HTR-8/SVneo (cell line): Measurements from ENCODE around the gene CTSA.

Experiments used
- DNase-seq: peaks from one replicate; pipeline ENCODE4 v3.0.0; 2011; ENCODE audit warnings: low spot score, mixed read lengths; ENCODE audit not compliant: insufficient read length
- FAIRE-seq: peaks from 2 replicates; lab custom pipeline; 2011; peaks lifted over from hg19 to GRCh38; lab: Jason Lieb, UNC

The CTSA gene

DNA sequence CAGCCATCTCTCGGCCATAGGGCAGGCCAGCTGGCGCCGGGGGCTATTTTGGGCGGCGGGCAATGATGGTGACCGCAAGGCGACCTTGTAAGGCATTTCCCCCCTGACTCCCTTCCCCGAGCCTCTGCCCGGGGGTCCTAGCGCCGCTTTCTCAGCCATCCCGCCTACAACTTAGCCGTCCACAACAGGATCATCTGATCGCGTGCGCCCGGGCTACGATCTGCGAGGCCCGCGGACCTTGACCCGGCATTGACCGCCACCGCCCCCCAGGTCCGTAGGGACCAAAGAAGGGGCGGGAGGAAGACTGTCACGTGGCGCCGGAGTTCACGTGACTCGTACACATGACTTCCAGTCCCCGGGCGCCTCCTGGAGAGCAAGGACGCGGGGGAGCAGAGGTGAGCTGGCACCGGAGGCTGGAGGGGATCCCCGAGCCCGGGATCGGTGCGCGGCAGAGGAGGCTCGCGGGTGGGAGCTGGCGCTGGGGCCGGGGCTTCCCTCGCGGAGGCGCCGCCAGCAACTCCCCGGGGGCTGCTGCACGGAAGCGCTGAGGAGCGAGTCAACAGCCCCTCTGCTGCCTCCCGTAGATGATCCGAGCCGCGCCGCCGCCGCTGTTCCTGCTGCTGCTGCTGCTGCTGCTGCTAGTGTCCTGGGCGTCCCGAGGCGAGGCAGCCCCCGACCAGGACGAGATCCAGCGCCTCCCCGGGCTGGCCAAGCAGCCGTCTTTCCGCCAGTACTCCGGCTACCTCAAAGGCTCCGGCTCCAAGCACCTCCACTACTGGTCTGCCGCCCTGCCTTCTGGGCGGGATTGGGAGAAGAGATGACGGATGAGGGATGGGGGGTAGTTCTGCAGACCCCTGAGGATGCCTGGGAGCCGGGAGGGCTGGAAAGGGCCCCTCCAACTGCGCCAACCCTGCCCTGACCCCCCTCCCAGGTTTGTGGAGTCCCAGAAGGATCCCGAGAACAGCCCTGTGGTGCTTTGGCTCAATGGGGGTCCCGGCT lies at the start of gene CTSA, which contains the start of gene NEURL2:
Gene CTSA, plus strand, starts transcription at position 351 of the 999 bp plus-strand sequence. Its CDS starts 234 bp downstream, at position 585.
Gene NEURL2, minus strand, starts transcription at position 224 of the 999 bp plus-strand sequence. Its CDS starts 217 bp downstream, at position 7.
- peak; percentile 100 for DNase-seq
- peak; percentile 94 for FAIRE-seq

DNA sequence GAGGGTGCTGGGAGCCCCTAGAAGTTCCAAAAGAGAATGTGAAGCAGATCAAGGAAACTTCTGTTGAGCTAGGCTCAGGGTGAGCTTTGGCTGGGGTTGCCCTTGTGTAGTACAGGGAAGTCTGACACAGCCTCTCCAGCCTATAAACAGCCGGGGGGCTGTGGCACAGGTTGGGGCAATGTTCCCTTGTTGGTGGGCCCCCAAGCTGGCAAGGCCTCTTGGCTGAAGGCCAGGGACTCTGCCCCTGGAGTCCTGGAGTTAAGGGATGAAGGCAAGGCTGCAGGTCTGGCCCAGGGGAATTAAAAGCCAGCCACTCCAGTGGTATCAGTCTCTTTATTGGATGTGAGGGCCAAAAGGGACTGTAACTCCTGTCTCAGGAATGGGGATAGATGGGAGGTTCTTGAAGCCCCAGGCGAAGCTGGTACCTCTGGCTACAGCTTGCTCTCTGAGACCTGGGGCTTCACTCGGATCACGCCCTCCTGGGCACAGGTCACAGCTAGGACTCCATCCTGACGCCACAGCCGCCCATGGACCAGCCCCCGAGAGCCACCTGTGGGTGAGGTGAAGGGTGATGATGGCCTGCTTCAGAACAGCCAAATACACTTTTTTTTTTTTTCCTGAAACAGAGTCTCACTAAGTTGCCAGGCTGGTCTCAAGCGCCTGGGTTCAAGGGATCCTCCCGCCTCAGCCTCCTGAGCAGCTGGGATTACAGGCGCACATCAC lies 49.6 kb upstream of the CTSA start:
- FAIRE-seq (no peak), DNase-seq (no peak)

DNA sequence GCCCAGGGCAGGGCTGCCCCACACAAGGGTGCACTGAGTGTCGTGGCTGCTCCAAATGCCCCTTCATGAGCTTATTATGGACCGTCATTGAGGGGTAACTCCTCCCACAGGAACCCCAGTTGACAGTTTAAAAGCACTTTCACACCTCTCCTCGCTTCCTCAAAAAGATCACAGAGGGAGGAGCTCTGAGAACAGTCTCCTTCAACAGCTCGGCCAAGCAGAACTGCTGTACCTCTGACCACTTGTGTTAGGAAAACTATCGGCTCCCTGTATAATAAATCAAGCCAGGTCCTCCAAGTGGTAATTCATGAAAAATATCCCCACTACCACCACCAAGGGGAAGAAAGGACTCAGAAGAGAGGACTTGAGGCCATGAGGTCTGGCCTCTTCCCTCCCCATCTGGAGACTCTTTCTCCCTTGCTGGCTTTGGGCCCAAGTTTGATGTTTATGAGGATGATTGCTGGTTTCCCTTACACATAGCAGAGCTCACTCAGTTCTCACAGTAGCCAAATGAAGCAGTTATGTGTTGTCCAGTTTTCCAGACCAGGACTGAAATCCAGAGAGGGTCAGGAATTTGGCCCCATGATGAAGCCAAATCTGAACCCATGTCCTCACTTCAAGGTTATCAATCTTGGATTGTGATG lies 48.8 kb upstream of the CTSA start:
- DNase-seq (no peak), FAIRE-seq (no peak)

DNA sequence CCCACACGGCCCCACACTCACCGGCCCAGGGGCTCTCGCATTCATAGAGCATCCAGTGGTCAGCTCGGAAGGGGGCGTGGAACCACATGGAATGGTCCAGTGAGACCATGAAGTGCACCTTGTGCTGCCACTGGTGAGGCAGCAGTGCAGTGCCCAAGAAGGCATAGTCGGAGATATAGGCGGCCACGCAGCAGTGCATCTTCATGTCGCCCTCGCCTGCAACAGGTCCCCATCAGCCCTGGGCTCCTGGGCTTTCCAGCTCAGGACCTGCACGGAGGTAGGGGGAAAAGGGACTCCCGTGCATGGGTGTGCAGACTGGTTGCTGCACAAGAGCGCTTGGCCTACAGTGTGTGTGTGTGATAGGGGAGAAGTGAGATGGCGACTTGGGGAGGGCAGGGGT lies 47.6 kb upstream of the CTSA start:
- FAIRE-seq (peak; percentile 75), DNase-seq (no peak)

DNA sequence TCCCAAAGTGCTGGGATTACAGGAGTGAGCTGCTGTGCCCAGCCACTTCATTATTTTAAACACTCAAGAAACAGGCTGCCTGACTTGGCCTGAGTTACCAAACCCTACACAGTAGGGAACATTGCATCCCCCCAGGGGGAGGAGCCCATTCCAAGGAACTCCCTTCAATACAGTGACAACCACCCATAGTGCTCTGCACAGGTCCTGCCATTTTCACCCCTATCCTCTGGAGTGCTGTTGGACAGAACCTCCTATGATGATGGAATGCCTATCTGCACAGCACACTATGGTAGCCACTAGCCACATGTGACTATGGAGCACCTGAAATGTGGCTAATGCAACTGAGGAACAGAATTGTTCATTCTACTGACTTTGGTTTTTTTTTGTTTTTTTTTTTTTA lies 45.7 kb upstream of the CTSA start:
- FAIRE-seq (peak; percentile 33), DNase-seq (no peak)

DNA sequence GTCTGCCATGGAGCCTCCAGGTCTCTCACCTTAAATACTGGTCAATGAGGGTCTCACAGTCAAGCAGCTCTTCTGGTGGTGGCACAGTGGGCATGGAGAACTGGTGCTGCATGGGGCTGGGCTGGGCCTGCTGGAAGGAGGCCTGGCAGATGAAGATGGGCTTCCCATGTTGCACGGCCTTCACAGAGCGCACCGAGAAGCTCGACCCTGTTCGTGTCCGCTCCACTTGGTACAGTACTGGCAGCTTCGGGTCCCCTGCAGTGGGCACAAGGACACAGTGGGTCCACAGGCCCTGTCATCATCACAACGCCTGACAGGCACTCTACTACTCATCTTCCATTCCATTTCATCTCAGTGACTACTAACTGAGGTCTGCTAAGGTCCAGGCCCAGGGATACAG lies 42.7 kb upstream of the CTSA start:
- DNase-seq: no peak
- FAIRE-seq: peak; percentile 68

DNA sequence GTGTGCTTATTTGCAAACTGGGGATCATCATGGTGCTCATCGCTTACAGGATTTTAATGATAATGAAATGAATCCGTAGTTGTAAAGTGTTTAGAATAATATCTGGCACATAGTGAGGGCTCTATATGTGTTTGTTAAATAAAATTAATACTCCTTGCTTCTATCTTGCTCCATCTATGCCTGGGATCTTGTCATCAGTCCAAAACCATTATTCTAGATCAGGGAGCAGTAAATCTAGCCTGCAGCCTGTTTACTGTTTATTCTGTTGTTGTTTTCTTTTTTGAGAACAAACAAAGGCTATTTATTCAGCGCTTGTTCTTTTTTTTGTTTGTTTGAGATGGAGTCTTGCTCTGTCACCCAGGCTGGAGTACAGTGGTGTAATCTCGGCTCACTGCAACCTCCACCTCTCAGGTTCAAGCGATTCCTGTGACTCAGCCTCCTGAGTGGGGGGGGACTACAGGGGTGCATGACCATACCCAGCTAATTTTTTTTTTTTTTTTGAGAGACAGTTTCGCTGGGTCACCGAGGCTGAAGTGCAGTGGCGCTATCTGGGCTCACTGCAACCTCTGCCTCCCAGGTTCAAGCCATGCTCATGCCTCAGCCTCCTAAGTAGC lies 42.1 kb upstream of the CTSA start:
- FAIRE-seq: no peak
- no peak for DNase-seq

DNA sequence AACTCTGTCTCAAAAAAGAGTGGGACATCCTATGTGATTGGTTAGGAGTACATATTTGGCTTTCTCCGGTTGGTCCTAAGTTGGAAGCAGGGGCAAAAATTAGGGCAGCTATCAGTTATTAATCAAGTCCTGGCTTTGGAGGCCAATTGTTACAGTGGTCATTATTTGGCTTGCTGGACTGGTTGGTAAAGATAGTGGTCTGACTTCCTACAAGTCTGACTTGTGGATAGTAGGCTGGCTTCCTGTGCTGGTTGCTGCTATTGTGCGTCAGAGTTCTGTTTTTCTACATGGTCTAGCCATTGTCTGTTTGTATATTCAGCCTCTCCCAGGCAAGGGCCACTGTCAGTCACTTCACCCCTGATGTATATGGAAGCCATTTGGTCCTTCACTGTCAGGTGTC lies 40.9 kb upstream of the CTSA start:
- no peak for FAIRE-seq
- no peak for DNase-seq

DNA sequence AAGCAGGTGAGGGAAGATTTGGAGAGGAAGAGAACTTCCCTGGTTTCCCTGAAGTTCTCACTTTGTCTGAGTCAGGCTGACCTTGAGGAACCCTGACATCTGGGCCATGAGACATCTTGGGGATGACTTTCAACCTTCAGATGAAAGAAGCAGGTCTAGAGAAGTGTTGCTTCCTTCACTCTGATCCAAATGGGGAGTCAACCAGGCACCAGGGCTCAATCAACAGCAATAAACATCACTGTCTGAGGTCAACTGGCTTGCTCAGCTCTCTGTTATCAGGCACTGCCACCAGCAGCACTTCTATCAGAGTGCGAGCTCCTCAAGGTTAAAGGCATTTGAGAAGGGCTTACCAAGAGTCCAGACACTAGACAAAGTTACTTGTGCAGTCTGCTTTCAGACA lies 40.2 kb upstream of the CTSA start:
- no peak for FAIRE-seq
- no peak for DNase-seq

DNA sequence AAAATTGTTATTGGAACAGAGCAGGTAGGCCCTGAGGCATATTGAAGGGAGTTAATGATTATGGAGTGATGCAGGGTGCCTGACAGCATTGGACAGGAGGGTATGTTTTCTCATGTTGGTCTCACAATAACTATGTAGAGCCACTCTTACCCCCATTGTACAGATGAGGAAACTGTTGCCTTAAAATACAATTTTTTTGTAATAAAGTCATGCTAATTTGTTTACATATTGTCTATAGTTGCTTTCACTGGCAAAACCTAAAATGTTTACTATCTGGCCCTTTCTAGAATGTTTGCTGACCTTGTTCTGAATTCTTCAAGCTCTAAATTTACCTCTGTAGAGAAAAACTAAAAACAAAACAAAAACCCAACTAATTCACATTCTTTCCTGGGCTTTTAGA lies 39.6 kb upstream of the CTSA start:
- DNase-seq: no peak
- FAIRE-seq: no peak

DNA sequence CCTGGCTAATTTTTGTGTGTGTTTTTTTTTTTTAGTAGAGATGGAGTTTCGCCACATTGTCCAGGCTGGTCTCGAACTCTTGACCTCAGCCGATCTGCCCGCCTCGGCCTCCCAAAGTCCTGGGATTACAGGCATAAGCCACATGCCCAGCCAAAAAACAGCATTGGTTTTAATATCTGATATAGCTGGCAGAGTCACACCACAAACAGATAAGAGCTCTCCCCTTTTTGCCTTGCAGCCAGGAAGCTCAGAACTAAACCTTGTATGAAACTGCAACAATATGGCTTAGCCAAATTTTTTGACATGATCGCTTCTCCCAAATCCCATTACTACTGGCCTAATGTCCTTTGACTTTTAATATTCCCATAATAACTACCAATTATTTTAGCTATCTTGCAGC lies 38.8 kb upstream of the CTSA start:
- FAIRE-seq (no peak), DNase-seq (no peak)

DNA sequence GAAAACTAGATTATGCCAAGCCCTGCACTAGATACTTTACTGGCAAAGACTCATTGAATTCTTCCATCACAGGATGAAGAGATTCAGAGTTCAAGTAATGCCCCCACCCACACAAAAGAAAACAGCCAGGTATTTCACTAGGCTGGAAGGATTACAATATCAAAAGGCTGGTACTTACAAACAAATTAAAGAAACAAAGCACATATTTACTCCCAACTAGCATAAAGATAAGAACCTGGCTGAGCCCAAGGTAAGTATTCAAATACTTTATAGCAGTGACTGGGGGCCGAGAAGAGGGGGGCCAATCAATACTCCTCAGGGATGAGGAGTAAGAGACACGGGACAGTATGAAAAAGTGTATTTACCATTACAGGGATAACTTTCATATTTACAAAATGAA lies 37.7 kb upstream of the CTSA start:
- FAIRE-seq: no peak
- DNase-seq: no peak

DNA sequence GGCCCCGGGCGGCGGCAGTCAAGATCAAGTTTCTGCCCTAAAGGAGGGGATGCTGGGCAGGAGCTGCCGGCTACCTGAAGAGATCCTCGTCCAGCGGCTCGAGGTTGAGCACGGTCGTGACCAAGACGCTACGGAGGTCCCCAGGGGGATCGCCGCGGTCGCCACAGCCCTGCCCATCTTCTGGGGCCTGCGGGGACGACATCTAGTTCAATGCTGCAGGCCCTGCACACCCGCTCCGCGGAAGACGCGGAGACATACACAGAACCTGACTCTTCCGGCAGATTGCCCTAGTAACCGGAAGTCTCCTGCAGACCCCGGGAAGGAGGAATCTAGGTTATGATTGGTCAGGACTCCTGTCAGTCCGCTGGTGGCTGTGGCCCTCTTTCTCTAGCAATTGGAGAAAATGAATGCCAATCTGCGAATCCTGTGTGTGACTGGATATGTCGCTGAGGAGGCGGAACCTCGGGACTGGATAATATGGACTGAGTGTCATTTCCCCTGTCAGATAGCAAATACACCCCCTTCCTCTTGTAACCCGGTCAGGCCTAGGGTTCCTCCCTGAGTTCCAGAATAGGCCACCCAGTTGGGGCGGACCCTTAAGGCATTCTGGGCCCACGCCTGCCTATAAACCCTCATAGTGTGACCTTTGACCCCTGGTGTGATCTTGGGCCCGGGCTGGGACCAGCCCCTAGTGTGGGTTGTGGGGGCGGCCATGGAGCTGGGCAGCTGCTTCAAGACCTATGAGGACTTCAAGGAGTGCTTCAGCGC lies 33.8 kb upstream of the CTSA start, which contains the start of the genes ACOT8 and ZSWIM3:
Gene ACOT8, minus strand, starts transcription at position 279 of the 768 bp plus-strand sequence. Its CDS starts 77 bp downstream, at position 202.
Gene ZSWIM3, plus strand, starts transcription at position 501 of the 768 bp plus-strand sequence. Its CDS starts 212 bp downstream, at position 713.
- FAIRE-seq: peak; percentile 98

DNA sequence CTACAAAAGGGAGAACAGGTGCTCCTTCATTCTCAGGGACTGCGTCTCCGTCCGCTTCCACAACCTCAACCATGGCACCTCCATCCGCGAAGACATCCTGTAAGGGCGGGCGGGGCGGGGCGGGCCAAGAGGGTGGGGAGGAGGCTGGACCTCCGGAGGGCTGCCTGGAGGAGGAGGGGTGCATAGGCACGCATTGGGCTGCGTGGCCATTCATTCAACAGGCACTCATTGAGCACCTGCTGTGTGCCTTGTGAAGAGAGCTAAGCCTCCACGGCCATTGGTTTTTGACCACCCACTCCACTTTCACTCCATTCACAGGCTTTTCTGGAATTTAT lies 33.3 kb upstream of the CTSA start:
- FAIRE-seq (no peak), DNase-seq (no peak)

More for the DNA sequence above, 33.8 kb upstream of the CTSA start, which contains the start of the genes ACOT8 and ZSWIM3:
- DNase-seq: peak; percentile 100

DNA sequence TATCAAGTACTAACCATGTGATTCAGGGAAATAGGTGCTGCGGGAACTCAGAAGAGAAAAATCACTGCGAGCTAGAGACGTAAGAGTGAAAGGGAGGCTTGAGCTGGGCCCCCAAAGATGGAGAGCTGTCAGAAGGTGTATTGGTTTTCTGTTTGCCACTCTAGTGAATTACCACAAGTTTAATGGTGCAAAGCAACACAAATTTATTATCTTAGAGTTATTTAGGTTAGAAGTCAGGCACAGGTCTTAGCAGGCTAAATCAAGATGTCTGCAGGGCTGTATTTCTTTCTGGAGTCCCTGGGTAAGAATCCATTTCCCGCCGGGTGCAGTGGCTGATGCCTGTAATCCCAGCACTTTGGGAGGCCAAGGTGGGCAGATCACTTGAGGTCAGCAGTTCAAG lies 31.2 kb upstream of the CTSA start:
- no peak for DNase-seq
- FAIRE-seq: no peak

DNA sequence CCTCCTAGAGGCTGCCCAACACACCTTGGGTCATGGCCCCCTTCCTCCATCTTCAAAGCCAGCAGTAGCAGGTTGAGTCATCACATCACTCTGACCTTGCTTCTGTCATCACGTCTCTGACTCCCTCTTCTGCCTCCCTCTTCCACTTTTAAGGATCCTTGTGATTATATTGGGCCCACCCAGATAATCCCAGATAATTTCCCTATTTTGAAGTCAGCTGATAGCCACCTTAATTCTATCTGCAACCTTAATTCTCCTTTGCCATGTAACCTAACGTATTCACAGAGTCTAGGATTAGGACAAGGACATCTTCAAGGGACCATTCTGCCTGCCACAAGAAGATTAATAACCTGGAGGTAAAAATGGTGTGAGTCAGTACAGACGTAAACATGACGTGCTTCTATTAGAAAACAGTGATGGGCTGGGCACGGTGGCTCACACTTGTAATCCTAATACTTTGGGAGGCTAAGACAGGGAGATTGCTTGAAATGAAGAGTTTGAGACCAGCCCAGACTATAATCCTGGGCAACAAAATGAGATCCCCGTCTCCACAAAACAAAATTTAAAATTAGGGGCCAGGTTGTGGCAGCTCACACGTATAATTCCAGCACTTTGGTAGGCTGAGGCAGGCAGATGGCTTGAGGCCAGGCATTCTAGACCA lies 30.4 kb upstream of the CTSA start:
- no peak for DNase-seq
- no peak for FAIRE-seq

DNA sequence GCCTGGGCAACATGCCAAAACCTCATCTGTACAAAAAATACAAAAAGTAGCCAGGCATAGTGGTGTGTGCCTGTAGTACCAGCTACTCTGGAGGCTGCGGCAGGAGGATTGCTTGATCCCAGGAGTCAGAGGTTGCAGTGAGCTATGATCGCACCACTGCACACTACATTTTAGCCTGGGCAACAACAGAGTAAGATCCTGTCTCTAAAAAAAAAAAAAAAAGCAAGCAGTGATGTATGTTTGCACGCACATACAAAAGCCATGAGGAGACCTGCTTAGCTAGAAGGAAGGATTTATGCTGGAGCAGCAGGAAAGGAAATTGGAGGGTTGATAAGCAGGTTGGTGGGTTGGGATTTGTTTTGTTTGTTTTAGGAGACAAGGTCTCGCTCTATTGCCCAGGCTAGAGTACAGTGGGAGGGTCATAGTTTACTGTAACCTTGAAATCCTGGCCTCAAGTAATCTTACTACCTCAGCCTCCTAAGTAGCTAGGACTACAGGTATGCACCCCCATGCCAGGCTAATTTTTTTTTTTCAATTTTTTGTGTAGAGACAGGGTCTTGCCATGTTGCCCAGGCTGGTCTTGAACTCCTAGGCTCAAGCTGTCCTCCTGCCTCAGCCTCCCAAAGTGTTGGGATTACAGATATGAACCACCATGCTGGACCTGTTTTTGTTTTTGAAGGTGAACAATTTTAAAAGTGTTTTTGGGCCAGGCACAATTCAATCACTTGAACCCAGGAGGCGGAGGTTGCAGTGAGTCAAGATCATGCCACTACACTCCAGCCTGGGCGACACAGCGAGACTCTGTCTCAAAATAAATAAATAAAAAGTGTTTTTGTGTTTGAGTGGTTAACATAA lies 29.7 kb upstream of the CTSA start:
- DNase-seq: no peak
- no peak for FAIRE-seq
